Measurements from ENCODE around the gene MYO16.

Gene MYO16

DNA sequence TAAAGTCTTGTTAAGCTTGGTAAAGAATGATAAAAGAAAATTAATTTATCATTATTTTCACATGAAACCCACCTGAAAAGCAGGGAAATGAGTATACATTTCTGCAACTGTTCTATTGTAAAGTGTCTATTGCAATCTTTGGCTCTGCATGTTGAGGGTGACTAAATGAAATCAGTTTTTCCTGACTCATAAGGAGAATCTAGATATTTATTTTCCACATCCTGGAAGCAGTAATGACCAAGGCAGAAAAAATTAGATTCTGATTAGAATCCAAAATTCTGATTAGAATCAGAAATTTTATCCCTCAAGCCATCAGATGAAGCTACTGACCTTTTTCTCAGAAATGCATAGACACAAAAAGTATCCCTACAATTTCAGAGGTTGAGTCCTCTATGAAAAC lies 178.4 kb downstream of the MYO16 start:
- no peak overlapping the region for H3K4me3 ChIP-seq (replicated peaks; ENCODE audit: low read depth, low read length)
- TF ChIP-seq, protein P1, sequence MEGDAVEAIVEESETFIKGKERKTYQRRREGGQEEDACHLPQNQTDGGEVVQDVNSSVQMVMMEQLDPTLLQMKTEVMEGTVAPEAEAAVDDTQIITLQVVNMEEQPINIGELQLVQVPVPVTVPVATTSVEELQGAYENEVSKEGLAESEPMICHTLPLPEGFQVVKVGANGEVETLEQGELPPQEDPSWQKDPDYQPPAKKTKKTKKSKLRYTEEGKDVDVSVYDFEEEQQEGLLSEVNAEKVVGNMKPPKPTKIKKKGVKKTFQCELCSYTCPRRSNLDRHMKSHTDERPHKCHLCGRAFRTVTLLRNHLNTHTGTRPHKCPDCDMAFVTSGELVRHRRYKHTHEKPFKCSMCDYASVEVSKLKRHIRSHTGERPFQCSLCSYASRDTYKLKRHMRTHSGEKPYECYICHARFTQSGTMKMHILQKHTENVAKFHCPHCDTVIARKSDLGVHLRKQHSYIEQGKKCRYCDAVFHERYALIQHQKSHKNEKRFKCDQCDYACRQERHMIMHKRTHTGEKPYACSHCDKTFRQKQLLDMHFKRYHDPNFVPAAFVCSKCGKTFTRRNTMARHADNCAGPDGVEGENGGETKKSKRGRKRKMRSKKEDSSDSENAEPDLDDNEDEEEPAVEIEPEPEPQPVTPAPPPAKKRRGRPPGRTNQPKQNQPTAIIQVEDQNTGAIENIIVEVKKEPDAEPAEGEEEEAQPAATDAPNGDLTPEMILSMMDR (IDR thresholded peaks at IDR 0.05; ENCODE audit: low read length, missing control alignments), result no peak
- DNase-seq (ENCODE audit: low read depth), result no peak

DNA sequence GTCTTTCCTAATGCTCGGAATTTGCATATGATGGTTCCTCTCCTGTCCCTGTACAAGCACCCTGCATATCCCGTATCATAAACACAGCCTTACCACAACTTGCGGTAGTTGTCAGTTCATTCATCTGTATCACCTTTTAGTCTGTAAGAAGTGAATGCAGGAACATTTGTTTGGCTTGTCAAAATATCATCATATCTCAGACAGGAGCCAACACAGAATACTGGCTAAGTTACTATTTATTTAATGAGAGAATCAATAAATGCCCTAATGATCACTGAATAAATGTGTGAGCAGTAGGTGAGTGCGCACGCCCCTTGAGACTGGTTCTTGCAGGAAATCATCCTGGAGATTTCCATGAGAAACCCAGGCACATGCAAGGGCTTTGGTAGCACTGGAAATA lies 182.8 kb downstream of the MYO16 start:
- no peak for DNase-seq (ENCODE audit: low read depth)
- H3K4me3 ChIP-seq (replicated peaks; ENCODE audit: low read depth, low read length), result no peak overlapping the region
- TF ChIP-seq, protein P1 (IDR thresholded peaks at IDR 0.05; ENCODE audit: low read length, missing control alignments), result no peak

DNA sequence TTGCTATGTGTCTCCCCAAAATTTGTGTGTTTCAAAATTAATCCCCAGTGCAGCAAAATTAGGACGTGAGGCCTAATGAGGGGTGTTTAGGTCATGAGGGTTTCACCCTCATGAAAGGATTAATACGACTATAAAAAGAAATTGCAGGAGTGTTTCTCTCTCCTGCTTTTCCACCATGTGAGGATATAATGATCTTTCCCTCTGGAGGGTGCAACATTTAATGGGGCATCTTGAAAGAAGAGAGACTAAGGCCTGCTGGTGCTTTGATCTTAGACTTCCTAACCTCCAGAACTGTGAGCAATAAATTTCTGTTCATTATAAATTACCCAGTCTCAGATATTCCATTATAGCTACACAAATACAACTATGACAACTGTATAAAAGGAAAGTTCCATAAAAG lies 183.2 kb downstream of the MYO16 start:
- H3K4me3 ChIP-seq (replicated peaks; ENCODE audit: low read depth, low read length), result no peak overlapping the region
- TF ChIP-seq, protein P1 (IDR thresholded peaks at IDR 0.05; ENCODE audit: low read length, missing control alignments), result no peak
- no peak for DNase-seq (ENCODE audit: low read depth)

DNA sequence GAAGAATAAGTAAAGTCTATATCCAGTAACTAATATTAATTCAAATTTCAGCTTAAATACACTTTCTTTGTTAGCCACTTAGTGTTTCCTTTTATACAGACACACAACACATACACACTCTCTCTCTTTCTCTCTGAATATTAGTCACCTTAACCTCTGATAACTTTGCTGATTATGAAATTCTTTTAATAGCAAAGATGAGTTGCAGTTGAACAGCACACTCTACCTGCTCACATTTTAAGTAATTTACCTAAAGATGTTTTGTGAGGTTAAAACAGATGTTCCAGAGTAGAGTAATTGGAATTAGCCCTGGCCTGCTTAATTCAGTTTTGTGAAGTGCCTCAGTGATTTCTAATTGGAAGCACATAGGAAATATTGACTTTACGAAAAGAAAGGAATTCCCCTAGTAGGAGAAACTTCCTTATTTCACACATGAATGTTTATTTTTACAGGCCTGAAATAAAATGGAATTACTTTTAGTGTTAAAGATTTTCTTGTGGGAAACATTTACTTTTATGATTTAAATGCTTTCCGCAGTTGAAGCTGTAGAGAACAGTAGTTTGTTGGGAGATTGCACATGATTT lies 184.3 kb downstream of the MYO16 start:
- no peak for DNase-seq (ENCODE audit: low read depth)
- no peak overlapping the region for H3K4me3 ChIP-seq (replicated peaks; ENCODE audit: low read depth, low read length)
- TF ChIP-seq, protein P1 (IDR thresholded peaks at IDR 0.05; ENCODE audit: low read length, missing control alignments), result no peak

DNA sequence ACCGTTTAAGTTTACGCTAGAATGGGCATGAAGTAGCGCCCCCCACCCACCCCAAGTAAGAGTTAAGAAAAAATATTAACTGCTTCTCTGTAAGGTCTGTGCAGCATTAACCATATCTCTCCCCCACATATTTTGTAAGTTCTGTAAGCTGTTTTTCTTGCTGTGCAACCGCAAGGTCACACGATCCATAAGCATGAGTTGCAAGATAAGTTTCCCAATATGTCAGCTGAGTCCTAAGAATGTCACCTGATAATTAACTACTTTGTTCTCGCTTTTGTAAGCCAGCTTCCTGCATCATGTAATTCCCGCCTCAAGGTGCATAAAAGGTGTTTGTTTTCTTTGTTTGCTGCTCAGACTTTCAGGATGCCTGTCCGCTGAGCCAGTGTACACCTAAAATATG lies 187.0 kb downstream of the MYO16 start:
- no peak overlapping the region for H3K4me3 ChIP-seq (replicated peaks; ENCODE audit: low read depth, low read length)
- DNase-seq (ENCODE audit: low read depth), result peak; percentile 18
- TF ChIP-seq, protein P1 (IDR thresholded peaks at IDR 0.05; ENCODE audit: low read length, missing control alignments), result no peak

DNA sequence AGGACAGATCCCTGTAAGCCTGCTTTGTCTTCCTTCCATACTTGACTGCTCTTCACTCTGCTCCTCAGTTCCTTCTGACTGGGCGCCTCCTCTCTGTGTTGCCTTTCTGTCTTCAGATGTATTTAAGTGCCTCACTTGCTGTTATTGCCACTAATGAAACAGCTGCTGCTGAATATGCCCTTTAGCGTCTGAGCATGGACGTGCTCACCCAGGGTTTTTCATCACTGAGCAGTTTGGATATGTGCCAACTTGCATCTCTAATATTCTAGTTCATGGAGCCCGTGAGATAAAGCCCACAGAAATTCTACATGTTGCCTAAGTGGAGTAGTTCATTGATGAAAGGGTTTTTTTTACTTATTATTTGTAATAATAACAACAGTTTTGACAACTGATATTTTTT lies 198.2 kb downstream of the MYO16 start:
- DNase-seq (ENCODE audit: low read depth), result no peak
- no peak overlapping the region for H3K4me3 ChIP-seq (replicated peaks; ENCODE audit: low read depth, low read length)
- TF ChIP-seq, protein P1 (IDR thresholded peaks at IDR 0.05; ENCODE audit: low read length, missing control alignments), result no peak

DNA sequence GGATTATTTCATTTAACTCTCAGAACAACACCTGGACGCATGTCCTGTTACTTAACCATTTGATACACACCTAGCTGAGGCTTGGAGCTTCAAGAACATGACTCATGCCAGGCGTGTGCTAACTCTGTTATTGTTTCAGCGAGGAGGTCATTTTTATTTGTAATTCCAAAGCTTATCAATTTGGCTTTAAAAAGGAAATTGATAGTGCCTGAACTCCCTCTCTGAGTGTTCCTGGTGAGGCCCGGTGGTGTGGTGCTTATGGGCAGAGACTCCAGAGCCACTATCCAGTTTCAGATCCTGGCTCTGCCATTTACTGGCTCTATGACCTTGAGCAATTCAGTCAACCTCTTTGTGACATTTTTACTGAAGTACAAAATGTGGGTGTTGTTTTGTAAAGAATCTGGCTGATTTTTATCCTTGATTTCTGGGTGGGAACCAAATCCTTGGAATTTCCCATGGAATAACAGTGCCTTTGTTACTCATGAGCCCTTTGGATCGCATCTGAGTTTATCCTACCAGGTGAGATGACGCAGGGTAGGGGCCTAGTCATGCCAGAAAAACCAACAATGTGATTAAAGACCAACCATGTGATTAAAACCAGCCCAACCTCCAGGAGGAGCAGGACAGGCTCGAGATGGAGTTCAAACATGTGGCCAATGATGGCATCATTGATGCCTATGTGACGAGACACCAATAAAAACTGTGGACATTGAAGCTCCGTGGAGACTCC lies 198.8 kb downstream of the MYO16 start:
- DNase-seq (ENCODE audit: low read depth), result no peak
- TF ChIP-seq, protein P1 (IDR thresholded peaks at IDR 0.05; ENCODE audit: low read length, missing control alignments), result no peak
- H3K4me3 ChIP-seq (replicated peaks; ENCODE audit: low read depth, low read length), result no peak overlapping the region

All from fibroblast of pulmonary artery (primary cell).